Neural cell (in vitro differentiated cells): ENCODE data around the gene DIPK1C.

Source experiments
- CTCF ChIP-seq: fragments of 450-650 bp; IDR thresholded peaks from 2 replicates; pipeline ENCODE4 v1.5.1; 2014; ENCODE audit warnings: antibody characterized with exemption, mild to moderate bottlenecking, moderate library complexity; ENCODE audit not compliant: poor library complexity, severe bottlenecking
- EZH2 ChIP-seq: fragments of 200-600, 300-800 bp; shearing (Covaris generic), sonication (generic); IDR thresholded peaks from 2 replicates; pipeline ENCODE4 v1.6.1; 2014; ENCODE audit warnings: antibody characterized with exemption, low read length, borderline replicate concordance, mild to moderate bottlenecking; ENCODE audit not compliant: insufficient read depth, poor library complexity, severe bottlenecking
- MXI1 ChIP-seq: fragments of 450-650 bp; conservative IDR thresholded peaks from 2 replicates; pipeline ENCODE4 v1.6.1; 2014; ENCODE audit warnings: antibody characterized with exemption, mild to moderate bottlenecking; ENCODE audit not compliant: poor library complexity, severe bottlenecking
- POLR2AphosphoS5 ChIP-seq: IDR thresholded peaks from 2 replicates; pipeline ENCODE4 v1.6.1; 2012
- RAD21 ChIP-seq: fragments of 450-650 bp; conservative IDR thresholded peaks from 2 replicates; pipeline ENCODE4 v1.6.1; 2014; ENCODE audit warnings: antibody characterized with exemption, mild to moderate bottlenecking, moderate library complexity
- REST ChIP-seq: IDR thresholded peaks from 2 replicates; pipeline ENCODE4 v1.6.1; 2012; ENCODE audit warnings: borderline replicate concordance

DNA sequence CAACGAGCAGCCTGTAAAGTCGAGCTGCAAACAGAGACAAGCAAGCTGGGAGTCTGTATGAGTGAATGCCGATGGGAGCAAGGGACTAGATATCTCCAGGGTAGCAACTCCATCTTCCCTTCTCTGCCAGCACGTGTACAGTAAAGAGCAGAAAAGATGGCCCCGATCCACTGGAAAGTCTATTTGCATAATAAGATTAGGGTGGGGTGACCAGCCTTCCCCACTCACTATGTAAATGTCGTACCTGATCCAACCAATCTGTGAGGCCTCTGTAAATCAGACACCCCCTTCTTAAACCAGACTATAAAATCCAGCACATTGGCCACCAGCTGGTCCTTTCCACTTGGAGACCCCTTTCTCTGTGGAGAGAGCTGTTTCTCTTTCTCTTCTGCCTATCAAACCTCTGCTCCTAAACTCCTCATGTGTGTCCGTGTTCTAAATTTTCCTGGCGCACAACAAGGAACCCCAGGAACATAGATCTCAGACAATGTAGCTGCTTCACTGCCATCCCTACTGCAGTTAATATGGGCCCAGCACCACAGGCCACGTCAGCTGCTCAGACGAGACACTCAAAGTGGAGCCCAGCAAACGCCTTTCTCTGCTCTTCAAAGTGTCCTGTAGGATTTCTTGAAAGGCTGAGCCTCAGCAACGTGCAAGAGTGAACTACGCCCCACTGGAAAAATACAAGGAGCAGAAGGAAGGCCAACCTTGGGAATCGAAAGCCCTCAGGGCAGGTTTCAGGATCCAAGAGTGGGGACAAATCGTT is 26.1 kb downstream of the DIPK1C start:
- no peak for TF ChIP-seq RAD21
- no peak for TF ChIP-seq CTCF
- TF ChIP-seq MXI1 = no peak
- TF ChIP-seq REST = no peak
- TF ChIP-seq EZH2 = no peak
- no peak for TF ChIP-seq POLR2AphosphoS5
